Esophagus squamous epithelium (tissue), 4 donors: ENCODE data around the gene PRPF4.

Experiments
- POLR2A ChIP-seq, 4 donors: fragments of 450-650 bp; IDR thresholded peaks; one replicate each; pipeline ENCODE4 v1.6.1; 2017; ENCODE audit warnings: antibody characterized with exemption in 4 of 4, mild to moderate bottlenecking in 4 of 4, moderate library complexity in 3 of 4
- TF ChIP-seq, protein P1 (sequence below), 6 experiments: fragments of 450-650 bp in 4 of 6; fragments of 200-600 bp in 2 of 6; sonication (generic) in 2 of 6; IDR thresholded peaks; one replicate each; pipeline ENCODE4 v1.5.1; 2016 to 2019; ENCODE audit warnings: antibody characterized with exemption in 6 of 6, mild to moderate bottlenecking in 4 of 6, moderate library complexity in 4 of 6

DNA sequence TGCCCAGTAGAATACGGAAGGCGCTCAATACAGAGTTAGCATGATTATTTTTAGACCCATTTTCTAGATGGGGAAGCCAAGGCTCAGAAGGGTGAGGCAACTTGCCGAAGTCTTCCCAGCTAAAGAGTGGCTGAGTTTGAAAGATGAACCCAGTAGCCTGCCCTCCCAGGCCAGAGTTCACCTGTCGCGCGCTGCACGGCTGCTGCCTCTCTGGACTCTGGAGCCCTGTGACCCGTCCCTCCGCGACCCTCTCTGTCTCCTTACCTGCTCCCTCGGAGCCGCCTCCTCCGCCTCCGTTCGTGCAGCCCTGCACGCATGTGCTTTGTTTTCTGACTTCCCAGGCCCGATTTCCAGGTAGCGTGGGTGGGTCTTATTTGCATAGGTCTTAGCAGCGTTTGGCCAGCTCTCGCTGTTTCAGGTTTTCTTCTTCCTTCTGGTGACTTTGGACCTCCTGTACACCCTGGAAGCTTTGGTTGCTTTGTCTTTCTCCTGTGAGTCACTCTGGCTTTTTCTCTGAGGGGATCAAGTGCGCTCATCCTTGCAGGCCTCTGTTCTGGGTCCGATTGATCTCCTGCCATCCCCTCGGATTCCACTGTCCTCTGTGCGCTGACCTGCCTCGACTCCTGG, 27.4 kb downstream of the PRPF4 start, which contains the start of gene RNF183:
- TF ChIP-seq, protein P1, sequence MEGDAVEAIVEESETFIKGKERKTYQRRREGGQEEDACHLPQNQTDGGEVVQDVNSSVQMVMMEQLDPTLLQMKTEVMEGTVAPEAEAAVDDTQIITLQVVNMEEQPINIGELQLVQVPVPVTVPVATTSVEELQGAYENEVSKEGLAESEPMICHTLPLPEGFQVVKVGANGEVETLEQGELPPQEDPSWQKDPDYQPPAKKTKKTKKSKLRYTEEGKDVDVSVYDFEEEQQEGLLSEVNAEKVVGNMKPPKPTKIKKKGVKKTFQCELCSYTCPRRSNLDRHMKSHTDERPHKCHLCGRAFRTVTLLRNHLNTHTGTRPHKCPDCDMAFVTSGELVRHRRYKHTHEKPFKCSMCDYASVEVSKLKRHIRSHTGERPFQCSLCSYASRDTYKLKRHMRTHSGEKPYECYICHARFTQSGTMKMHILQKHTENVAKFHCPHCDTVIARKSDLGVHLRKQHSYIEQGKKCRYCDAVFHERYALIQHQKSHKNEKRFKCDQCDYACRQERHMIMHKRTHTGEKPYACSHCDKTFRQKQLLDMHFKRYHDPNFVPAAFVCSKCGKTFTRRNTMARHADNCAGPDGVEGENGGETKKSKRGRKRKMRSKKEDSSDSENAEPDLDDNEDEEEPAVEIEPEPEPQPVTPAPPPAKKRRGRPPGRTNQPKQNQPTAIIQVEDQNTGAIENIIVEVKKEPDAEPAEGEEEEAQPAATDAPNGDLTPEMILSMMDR (IDR thresholded peaks at IDR 0.05), result no peak
- no peak for TF ChIP-seq POLR2A (IDR thresholded peaks at IDR 0.05)
